KG1 (cell line): ENCODE data around the gene ZBTB7C.
"Not testable (repeated sequence)": the region's sequence is repeated elsewhere in the genome, so short reads cannot be mapped to it uniquely, and the experiment has no call there.

Experiments
- DNase-seq: peaks from one replicate; lab custom pipeline; 2025; lab: John Stamatoyannopoulos, UW

The ZBTB7C gene

DNA sequence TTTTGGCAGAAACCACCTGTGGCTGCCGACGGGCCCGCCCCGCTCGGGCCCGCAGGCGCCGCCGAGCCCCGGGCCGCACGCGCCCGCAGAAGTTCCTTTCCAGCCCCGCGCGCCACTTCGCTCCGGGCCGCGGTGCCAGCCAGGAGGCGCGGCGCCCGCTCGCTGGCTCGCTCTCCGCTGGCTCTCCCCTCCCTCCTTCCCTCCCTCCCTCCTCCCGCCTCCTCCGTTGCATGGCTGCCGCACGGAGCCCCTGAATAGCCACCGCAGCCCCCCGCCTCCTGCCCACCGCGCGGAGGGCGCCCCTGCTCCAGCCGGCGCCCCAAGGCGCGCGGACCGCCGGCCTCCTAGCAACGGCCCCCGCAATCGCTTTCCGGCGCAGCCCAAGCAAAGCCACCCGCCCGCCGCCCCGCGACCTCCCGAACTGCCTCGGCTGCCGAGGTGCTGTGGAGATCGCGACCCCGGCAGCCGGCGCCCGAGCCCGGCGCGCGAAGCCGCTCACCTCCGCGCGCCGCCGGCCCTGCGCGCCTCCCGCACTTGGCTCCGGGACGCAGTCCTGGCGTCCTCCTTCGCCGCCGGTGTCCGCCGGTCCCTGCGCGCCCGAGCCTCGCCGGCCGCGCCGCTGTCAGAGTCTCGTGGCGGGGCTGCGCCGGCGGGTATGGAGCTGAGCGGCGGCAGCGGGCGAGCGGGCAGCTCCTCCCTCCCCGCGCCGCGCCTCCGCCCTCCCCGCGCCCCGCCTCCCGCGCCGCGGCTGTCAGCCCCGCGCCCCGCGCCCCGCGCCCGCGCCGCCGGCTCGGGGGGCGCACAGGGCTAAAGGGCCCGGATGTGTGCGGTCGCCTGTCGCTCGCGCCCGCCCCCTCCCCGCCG lies at the start of gene ZBTB7C:
Gene ZBTB7C, minus strand, starts transcription at position 657 of the 864 bp plus-strand sequence.
- no peak for DNase-seq

DNA sequence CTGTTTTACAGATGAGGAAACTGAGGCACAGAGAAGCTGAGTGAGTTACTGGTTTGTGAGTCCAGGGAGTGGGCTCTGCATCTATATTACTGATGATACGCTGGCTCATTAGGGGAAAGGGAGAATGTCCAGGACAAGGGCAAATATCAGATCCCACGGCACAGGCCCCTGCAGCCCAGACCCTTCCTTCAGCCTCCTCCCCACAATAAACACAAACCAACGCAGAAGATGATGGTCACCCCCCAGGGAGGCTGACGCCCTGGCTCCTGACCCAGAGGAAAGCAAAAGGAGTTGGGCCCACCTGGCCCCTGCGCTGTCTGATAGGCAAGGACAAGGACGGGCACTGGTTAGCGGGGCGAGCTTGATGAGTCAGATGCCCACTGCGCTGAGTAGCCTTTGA lies 47.7 kb upstream of the ZBTB7C start:
- no peak for DNase-seq

DNA sequence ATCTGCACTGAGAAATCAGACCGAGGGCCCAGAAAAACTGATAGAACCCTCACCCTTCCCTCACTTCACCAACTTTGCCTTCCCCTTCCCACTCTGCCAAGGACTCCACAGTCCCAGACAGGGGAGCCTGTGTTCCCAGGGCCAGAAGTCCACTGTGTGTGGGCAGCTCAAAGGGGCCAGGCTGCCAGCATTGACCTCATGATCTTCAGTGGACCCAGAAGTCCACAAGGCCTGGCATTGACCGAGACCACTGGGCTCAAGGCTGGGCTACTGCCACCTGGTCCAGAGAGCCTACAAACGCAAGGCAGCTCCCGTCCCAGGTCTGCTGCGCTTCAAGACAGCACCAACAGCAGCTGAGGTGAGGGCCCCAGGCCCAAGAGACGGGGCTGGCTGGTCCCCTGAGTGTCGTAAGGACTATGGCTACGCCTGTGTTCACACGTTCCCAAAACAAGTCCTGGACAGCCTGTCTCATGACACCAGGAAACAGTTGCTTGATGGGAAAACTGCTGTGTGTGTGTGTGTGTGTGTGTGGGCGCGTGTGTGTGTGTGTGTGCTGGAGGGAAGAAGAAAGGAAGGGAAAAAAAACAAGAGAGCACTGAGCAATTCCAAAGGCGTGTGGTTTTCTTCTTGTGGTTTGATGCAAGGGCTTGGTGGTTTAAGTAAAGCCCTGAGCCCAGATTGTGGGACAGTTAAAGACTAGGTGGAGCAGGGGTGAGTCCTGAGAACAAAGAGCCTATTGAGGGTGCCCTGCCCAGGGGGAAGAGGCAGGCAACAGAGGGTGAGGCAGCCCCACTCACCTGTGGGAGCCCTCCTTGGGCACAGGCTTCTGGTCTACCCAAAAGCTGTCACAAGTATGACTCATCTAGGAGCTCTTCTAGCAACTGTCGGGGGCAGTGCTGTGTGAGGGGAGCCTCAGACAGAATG lies 46.6 kb upstream of the ZBTB7C start:
- DNase-seq = no peak

DNA sequence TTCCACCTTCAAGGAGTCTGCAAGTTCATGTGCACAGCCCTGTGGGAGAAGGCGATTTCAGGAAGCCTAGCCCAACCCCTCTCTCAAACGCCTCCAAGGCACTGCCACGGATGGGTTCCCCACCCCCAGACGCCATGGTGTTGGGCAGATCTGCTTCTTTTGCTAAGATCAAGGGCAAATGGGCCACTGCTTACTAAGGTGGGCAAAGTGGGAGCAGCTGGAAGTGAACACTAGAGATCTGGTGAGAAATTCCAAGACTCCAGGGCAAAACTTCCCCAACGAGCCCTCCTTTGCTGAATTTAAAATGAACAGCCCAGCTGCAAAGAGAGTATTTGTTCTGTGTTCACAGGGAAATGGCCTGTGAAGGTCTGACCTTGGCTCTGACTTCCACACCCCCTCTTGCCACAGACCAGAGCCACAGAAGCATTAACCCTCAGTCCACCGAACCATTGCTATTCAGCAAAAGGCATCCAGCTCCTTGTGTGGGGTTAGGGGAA lies 45.1 kb upstream of the ZBTB7C start:
- no peak for DNase-seq

DNA sequence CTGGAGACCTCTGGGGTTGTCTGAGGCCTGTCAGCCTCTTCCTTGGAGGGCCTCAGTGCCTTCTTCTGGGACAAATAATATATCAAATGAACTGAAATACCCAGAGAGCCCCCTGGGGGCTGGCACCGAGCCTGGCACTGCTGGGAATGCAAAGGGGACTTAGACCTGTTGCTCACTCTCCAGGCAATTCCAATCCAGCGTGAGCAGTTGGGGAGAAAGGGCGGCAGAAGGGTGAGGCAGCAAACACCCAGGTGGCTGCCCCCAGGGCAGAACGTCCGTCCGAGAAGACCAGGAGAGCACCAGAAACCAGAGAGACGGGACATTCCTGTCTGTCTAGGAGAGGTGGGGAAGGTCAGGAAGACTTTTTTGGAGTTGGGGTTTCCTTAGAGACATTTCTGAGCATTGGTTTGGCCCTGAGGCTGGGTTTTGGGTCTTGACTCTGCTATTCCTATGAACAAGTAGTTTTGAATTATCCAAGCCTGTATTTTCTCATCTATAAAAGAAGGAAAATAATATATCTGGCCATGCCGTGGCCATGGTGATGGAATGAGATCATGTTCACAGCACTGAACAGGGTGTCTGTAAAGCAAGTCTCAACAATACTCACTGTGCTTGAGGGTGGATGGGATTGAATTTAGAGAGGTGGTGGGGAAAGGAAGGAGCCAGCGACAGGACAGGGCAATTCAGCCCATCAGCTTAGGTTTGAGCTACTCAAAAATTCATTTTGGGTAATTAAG lies 44.3 kb upstream of the ZBTB7C start:
- no peak for DNase-seq

DNA sequence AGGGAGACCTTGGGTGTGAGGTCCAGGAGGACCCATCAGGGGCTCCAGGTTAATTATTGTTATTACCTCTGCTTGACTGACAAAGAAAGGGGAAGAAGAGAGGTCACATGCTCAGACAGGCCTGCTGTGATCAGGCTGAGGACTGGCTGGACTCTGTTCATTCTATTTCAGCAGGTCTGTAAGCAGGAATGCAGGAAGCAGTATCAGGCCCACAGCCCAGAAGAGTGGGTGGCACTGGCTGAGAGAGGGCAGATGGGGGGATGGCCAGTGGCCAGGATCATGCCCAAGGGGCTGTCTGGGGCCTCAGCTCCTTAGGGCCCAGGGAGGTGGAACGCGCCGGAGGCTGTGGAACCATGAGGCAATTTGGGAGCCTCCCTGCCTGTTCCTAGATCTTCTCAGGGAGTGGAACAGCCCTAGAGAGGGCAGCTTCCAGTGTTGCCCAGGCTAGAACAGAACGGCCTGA lies 43.7 kb upstream of the ZBTB7C start:
- DNase-seq = no peak

DNA sequence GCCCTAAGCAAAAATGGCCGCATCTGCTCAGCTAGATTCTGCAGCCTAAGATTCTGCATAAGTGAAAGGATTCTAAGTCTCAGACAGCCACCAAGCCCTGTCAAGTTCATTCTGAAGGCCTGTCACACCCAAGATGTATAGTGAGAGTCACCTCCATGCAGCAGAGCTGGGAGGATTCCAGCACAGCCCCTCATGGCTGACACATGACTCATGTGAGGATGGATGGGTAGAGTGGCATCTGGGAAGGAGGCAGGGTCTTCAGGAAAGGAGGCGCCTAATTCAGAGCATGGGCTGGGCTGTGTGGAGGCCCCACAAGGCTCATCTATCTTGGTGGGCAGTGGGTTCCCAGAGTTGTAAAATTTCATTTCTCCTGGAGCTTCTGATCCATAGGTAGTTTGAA lies 41.5 kb upstream of the ZBTB7C start:
- DNase-seq = no peak

DNA sequence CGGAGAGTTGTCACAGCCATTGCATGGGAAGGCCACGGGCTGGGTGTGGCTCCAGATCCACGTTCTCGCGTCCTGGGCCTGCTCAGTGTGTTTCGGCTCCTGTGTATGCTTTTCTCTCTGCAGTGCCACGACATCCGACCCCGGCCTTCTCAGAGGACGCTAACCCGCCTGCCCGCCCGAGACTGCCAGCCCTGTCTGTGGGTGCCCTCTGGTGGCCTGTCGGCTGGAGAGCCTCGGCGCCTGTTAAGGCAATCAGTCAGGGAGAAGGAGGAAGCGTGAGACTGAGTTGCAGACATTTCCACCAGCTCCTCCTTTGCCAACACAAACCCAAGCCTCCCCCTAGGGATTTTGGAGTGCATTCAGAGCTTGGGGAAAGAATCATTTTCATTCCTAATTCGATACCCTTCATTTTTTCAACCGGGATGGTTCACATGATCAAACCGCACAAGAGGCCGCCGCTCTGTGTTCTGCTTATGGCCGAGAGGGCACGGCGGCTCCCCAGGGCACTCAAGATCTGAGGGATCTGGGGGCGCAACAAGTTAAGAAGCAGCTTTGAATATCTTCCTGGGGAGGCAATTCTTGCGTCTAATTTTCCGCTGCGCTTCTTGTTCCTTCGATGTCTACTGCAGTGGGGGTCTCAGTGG lies 37.5 kb upstream of the ZBTB7C start:
- DNase-seq = peak; percentile 10

DNA sequence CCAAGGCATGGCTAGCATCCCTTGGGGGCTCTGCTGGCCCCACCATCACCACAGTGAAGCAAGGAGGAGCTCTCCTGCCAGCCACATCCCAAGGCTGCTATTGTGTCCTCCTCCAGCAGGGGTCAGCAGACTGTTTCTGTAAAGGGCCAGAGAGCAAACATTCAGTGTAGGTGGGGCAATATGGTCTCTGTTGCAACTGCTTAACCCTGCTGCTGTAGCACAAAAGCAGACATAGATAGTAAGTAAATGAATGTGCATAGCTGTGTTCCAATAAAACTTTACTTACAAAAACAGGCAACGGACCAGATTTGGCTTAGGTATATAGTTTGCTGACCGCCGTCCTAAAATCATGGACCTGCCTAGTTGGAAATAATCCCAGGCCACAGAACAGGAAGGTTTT lies 36.4 kb upstream of the ZBTB7C start:
- DNase-seq = peak; percentile 47

DNA sequence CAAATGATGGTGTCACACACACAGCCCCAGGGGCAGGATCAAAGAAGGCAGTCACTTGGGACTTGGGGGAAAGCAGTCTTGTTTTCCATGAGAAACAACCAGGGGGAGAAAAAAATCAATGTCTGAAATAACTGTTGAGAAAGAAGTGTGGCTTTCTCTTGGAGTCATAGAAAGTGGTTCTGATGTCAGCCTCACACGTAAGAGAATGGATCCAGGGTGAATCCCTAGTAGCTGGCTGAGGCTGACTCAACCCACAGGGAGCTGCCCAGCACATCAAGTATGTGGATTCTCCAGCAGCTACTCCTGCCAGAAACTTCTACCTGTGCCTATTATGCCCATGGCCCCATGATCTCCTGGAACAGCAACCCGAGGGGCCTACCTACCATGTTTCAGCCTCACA lies 33.6 kb upstream of the ZBTB7C start:
- DNase-seq = no peak

DNA sequence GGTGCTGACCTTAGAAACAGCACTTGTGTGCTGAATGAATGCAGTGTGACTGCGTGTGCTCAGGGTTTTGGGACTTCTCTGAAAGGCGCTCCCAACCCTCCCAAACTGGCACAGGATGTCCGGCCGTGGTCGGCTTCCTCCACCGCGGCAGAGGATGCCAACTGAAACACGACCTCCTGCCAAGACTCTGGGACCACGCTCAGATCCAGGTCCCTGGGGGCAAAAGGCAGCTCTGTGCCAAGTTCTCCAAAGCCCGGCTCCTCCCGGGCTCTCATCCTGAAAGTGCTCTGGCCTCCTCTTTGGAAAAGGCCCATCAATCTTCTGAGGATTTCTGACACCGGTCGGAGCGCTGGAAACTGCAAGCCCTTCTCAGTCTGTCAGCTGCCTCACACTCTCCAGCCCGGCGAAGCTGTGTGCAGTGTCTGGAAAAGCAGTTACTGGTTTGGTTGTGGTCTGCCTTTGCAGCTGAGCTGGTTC lies 32.3 kb upstream of the ZBTB7C start:
- DNase-seq = no peak

DNA sequence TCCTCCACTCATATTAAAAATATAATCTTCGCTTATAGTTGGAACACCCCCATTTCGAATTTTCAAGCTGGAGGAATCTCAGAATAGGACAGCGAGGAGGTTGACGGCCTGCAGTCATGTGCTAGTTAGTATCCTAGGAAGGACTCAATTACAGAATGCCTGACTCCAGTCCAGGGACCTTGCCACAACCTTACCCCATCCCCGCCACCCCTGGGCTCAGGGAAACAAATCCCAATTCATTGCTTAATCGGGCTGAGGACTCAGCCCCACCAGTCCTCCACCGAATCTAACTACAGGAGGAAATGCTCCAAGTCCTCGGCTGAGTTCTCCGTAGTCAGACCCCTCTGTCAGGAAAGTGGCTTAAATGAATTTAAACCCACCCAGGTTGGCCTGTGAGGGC lies 31.7 kb upstream of the ZBTB7C start:
- no peak for DNase-seq

DNA sequence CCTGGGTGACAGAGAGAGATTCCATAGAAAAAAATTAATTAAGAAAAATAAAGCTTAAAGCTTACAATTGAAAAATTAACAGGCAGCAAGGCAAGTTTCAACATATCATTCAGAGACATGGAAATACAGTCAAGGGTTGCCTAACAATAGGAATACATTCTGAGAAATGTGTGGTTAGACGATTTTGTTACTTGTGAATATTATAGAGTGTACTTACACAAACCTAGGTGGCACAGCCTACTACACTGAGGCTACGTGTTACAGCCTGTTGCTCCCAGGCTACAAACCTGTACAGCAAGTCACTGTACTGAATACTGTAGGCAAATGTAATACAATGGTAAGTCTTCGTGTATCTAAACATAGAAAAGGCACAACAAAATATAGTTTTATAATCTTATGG lies 27.7 kb upstream of the ZBTB7C start:
- DNase-seq = no peak

DNA sequence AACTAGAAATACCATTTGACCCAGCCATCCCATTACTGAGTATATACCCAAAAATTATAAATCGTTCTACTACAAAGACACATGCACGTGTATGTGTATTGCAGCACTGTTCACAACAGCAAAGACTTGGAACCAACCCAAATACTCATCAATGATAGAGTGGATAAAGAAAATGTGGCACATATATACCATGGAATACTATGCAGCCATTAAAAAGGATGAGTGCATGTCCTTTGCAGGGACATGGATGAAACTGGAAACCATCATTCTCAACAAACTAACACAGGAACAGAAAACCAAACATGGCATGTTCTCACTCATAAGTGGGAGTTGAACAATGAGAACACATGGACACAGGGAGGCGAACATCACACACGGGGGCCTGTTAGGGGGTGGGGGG lies 25.2 kb upstream of the ZBTB7C start:
- DNase-seq = not testable (repeated sequence)

DNA sequence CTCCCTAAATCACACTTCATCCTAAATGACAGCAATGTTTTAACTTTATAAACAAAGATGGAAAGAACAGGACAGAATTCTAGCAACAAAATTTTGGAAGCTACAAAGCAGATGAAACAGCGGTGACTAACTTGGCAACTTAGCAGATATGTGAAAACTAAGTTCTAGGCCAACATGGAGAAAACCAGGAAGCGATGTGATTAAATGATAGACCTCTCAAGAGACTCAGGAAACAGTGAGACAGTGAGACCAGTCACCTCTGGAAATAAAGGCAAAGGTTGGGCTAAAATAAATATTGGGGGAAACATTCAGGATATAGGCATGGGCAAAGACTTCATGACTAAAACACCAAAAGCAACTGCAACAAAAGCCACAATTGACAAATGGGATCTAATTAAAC lies 24.4 kb upstream of the ZBTB7C start:
- DNase-seq = no peak

DNA sequence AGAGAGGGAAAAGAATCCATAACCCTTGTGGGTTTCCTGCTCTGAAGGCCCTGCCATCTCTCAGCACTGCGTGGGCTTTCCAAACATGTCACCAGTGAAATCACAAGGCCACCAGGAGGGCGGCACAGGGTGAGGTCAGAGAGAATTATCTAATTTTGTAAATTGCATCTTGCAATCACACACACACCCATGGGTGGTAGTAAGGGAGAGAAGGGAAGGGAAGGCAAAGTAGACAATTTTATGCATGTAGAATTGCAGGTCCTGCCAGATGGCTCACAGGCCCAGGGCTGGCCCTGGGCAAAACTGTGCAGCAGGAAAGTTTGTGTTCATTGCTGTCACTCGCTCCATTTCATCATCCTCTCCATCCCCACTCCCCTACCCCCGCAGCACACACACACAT lies 21.0 kb upstream of the ZBTB7C start:
- no peak for DNase-seq

DNA sequence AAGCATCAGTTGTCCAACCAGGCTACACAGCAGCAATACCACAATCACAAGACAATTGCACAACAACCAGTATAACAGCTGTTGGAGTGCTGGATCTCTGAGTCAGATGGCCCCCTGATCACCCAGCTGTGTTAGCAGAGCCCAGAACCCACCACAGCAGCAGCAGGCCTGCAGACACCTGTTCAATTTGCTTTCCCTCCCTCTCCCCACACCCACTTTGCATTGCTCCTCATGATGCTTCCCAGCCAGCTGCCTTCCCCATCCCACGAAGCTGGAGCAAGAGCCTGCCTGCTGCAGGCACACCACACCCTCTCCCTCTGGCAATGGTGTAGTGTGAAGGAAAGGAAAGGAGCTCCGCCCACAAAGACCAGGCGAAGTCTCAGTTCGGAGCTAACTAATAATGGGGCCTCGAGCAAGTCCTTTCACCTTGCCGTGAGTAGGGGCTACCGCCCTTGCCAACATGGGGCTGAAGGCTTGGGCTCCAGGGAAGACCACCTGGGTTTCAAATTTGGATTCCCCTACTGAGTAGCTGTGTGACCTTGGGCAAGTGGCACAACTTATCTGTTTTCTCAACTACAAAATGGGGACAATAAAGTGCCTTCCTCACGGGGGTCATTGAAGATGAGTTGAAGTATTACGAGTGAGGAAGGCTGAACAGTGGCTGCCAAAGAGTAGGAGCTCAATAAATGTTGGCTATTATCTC lies 19.4 kb upstream of the ZBTB7C start:
- DNase-seq = no peak

DNA sequence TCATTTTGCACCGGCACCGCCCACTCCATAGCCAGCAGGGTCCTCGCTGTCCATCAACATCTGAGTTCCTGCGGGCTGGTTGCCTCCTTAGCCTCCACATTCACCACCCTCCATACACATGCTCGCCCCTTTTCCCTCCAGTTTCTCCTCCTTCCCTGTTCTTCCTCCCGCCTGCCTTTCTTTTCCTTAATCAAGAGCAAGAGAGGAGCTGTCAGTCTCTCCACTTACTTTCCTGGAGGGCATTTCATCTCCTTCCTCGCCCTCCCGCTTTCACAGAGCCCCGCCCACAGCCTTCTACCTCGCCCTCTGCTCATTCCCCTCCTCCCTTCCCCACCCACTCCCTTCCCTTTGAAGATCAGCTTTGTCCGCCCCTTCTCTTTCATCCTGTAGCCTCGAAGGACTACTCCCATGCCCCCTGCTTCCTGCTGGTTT lies 13.8 kb upstream of the ZBTB7C start:
- DNase-seq = no peak

DNA sequence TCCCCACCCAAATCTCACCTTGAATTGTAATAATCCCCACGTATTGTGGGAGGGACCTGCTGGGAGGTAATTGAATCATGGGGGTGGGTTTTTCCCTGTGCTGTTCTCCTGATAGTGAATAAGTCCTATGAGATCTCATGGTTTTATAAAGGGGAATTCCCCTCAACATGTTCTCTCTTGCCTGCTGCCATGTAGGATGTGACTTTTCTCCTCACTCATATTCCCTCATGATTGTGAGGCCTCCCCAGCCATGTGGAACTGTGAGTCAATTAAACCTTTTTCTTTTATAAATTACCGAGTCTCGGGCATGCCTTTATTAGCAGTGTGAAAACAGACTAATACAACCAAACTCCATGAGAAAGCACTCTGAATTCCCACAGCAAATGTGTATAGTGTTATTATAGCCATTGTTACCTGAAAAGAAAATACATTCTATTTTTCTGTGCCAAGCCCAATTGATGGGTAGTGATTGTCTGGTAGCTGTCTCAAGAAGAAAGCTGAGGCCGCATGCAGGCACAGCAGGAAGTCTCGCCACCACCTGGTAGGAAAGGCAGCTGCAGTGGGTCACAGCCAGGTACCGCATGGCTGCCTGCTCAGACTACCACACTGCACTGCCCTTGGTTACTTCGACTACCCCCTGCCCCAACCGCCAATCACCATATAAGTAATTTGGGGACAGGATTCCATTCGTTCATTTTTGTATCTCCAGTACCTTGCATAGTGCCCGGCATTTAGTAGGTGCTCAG lies 10.3 kb upstream of the ZBTB7C start:
- no peak for DNase-seq
